GM13976 (cell line): ENCODE results near the gene RNASEH1.

Experiments
- DNase-seq: peaks from one replicate; pipeline ENCODE4 v3.0.0; 2012; ENCODE audit warnings: low spot score
- CTCF ChIP-seq: IDR thresholded peaks from 2 replicates; pipeline ENCODE4 v1.5.1; 2012; ENCODE audit warnings: borderline replicate concordance, mild to moderate bottlenecking; ENCODE audit not compliant: insufficient read depth; ENCODE audit errors: extremely low read depth, missing control alignments, control extremely low read depth
- in situ Hi-C: fragments of 300-500 bp; cut with MboI; formaldehyde crosslinking; loops from one replicate; pipeline ENCODE4 v1.12.0; 2022; ENCODE audit warnings: low sequenced_read_pairs, mixed read lengths, inconsistent platforms; ENCODE audit not compliant: unreplicated experiment

The RNASEH1 gene

DNA sequence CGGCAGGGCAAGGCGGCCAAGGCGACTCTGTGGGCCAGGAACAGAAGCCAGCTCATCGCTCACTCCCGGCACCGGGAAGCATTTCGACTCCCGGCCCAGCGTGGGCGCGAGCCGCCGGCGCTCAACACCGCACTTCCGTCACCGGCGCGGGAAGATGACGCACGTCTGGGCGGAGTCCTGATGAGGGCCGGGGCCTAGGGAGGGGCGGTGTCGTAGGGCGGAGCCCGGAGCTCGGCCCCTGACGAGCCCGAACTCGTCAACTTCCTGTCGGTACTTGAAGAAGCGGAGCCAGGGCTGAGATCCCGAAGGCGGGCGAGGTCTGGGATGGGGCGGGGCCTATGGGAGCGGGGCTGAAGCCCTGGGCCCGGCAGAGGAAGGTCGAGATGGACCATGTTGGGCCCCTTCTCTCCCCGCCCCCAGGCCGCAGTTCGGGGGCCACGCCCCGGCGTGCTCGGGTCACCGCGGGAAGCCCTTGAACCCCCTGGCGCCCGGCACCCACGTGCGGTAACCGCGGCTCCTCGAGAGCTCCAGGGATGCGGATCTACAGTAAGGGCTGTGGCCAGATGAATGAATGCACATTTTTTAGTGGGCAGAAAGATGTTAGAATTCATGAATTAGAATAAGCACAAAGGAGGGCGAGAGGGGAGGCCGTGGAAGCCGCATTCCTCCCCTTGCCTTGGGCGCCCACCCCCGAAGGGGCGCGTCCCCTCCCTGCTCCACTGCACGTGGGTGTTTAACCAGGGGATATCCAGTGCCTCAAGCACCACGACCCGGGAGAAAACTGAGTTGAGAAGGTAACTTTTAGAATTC, at the start of gene RNASEH1:
Gene RNASEH1, minus strand, starts transcription at position 129 of the 810 bp plus-strand sequence. Its CDS starts 73 bp downstream, at position 56.
- TF ChIP-seq CTCF, result no peak
- in situ Hi-C loops, result no loop called here
- peak; percentile 100 for DNase-seq

GRCh38 chr2:3606370-3607201, 48.5 kb upstream of the RNASEH1 start:
- in situ Hi-C loops, result no loop called here
- no peak for TF ChIP-seq CTCF
- peak; percentile 29 for DNase-seq

GRCh38 chr2:3606028-3606369, 47.9 kb upstream of the RNASEH1 start:
- in situ Hi-C loops, result no loop called here
- TF ChIP-seq CTCF, result no peak
- DNase-seq, result no peak

DNA sequence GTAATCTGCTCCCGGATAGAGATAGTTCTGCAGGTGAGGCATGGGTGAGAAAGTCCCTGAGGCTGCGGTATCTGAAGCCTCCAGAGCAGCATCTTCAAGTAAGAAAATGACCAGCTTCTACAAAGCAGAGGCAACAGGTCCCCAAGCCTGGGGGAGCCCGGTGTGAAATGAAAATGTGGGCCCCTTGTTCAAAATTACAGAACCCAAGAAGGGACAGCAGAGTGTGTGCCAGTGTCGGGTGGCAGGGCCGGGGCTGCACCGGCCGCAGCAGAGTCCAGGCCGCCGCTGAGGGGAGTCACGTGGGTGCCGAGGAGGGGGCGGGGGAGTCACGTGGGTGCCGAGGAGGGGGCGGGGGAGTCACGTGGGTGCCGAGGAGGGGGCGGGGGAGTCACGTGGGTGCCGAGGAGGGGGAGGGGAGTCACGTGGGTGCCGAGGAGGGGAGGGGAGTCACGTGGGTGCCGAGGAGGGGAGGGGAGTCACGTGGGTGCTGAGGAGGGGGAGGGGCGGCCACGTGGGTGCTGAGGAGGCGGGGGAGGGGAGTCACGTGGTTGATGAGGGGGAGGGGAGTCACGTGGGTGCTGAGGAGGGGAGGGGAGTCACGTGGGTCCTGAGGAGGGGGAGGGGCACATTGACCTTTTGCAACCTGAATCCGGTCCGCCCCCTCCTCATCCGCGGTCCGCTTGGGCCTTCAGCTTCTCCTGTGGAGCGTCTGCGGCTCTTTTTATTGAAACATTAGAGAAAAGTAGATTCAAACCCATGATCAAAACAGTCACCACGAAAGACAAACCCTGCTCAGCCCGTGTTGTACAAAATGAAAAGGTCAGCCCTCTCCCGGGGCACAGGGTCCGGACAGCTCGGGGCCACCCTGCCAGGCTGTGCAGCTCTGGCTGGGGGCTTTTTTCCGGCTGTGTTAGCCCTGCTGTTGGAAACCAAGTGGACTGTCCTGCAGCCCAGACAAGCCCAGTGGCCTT, 47.1 kb upstream of the RNASEH1 start:
- in situ Hi-C loops, result no loop called here
- no peak for TF ChIP-seq CTCF
- peak; percentile 80 for DNase-seq

- DNase-seq, result peak; percentile 29
- in situ Hi-C loops, result no loop called here
- TF ChIP-seq CTCF, result no peak
These were observed 46.2 kb upstream of the RNASEH1 start for GRCh38 chr2:3604207-3604877.

- peak; percentile 10 for DNase-seq
- in situ Hi-C loops, result no loop called here
- no peak for TF ChIP-seq CTCF
These were observed 45.5 kb upstream of the RNASEH1 start for GRCh38 chr2:3603536-3604206.
